ENCODE measurements around the gene RIC8A. TPM values are rescaled to one million over a fixed set of nuclear protein-coding genes. Genes with fewer than 3 reads are reported as not detected.

The RIC8A gene
- total RNA-seq, 1 donor from 2014 or later, result 106 TPM

DNA sequence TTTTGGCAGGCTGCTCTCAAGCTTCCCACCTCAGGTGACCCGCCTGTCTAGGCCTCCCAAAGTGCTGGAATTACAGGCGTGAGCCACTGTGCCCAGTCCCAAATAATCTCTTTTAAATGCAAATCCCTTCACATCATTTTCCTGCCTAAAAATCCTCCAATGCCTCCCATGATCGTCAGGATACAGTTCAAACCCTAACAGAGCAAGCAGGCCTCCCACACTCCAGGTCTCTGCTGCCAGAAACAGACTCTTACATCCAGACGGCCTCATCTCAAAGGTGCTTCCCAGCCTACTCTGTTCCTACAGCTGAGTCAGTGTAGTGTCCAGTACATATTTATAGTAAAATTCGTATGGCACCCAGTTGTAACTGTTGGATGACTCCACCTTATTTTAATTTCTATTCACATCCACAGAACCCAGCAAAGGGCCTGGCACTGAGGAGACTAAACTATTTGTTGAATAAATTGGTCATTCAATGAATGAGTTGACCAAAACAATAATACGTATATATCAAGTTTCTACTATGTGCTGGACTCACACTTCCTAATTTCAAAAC lies 20.4 kb downstream of the RIC8A start:
- Histone ChIP-seq H3K27me3 (ENCODE audit: control insufficient read depth, insufficient read depth, low read length) (no peaks in the 10 kb centered on the region), H3K4me3 (ENCODE audit: low read depth, low read length) (no peak overlapping the region), H3K36me3 (ENCODE audit: control insufficient read depth, insufficient read depth, low read length) (peaks cover 1% of the 10 kb centered on the region)
- FAIRE-seq (no peak), DNase-seq (ENCODE audit: low read depth) (no peak)
- TF ChIP-seq, protein P1, sequence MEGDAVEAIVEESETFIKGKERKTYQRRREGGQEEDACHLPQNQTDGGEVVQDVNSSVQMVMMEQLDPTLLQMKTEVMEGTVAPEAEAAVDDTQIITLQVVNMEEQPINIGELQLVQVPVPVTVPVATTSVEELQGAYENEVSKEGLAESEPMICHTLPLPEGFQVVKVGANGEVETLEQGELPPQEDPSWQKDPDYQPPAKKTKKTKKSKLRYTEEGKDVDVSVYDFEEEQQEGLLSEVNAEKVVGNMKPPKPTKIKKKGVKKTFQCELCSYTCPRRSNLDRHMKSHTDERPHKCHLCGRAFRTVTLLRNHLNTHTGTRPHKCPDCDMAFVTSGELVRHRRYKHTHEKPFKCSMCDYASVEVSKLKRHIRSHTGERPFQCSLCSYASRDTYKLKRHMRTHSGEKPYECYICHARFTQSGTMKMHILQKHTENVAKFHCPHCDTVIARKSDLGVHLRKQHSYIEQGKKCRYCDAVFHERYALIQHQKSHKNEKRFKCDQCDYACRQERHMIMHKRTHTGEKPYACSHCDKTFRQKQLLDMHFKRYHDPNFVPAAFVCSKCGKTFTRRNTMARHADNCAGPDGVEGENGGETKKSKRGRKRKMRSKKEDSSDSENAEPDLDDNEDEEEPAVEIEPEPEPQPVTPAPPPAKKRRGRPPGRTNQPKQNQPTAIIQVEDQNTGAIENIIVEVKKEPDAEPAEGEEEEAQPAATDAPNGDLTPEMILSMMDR (IDR thresholded peaks at IDR 0.05; ENCODE audit: insufficient read depth, low read length, severe bottlenecking), result no peak

DNA sequence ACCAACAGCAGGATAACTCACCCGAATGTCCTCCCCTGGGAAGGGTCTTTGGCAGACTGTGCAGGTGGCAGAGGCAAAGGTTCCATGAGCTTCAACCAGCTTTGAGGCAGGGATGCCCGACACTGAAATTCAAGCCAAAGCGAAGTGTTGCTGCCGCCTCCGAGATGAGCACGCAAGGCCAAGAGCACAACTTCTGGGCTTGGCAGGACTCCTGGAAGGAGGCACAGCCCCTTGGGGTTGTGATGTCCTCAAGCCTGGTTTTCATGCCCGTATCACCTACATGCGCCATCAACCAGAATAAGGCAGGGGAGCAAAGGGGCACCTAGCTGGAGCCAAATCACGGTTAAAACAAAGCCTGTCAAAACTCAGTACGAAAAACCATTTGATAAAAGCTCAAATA lies 22.9 kb downstream of the RIC8A start:
- Histone ChIP-seq H3K4me3 (ENCODE audit: low read depth, low read length) (no peak overlapping the region), H3K27me3 (ENCODE audit: control insufficient read depth, insufficient read depth, low read length) (no peaks in the 10 kb centered on the region), H3K36me3 (ENCODE audit: control insufficient read depth, insufficient read depth, low read length) (peaks cover 1% of the 10 kb centered on the region)
- no peak for DNase-seq (ENCODE audit: low read depth)
- FAIRE-seq, result no peak
- TF ChIP-seq, protein P1 (IDR thresholded peaks at IDR 0.05; ENCODE audit: insufficient read depth, low read length, severe bottlenecking), result no peak

DNA sequence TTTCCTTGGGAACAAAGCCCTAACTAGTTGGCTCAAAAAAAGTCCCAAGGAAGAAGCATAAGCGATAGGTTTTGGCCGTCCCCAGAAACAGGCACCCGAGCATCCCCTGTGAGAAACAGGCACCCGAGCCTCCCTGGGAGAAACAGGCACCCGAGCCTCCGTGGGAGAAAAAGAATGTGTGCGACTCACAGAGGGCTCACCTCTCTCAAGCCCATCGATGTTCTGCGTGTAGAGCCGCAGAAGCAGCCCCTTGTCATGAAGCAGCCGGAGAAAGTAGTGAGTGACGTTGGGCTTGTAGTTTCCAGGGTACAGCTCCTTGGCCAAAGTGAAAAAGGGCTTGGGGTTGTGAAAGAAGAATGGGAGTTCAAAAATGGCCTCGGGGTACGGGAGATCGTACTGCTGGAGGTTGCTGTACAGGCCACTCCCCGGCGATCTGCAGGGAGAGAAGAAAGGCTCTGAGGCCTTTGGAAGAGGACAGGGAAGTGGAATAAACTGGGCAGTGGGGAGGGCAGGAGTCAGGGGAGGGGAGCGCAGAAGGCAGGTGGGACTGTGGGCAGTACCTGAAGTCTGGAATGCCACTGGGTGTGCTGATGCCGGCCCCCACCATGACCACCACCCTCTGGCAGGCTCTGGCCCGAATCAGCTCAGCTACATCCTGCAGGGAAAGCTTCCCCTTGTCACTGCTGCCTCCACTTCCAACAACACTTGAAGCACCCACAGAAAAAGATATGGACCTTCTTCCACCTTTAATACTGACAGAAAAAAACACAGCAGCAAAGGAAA lies 25.5 kb downstream of the RIC8A start:
- H3K36me3 ChIP-seq (ENCODE audit: control insufficient read depth, insufficient read depth, low read length), result peaks cover 1% of the 10 kb centered on the region
- FAIRE-seq (no peak), DNase-seq (ENCODE audit: low read depth) (no peak)
- H3K4me3 ChIP-seq (ENCODE audit: low read depth, low read length), result no peak overlapping the region
- no peaks in the 10 kb centered on the region for H3K27me3 ChIP-seq (ENCODE audit: control insufficient read depth, insufficient read depth, low read length)
- TF ChIP-seq, protein P1 (IDR thresholded peaks at IDR 0.05; ENCODE audit: insufficient read depth, low read length, severe bottlenecking), result no peak

DNA sequence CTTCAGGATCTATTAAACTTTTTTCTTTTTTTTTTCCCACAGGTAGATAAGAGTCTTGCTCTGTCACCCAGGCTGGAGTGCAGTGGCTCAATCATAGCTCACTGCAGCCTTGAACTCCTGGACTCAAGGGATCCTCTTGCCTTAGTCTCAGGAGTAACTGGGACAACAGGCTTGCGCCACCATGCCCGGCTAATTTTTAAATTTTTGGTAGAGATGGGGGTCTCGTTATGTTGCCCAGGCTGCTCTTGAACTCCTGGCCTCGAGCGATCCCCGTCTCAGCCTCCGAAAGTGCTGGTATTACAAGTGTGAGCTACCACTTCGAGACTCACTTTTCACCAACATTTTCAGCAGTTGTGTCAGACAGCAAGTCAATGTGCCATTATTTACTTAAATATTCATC lies 27.7 kb downstream of the RIC8A start:
- Histone ChIP-seq H3K36me3 (ENCODE audit: control insufficient read depth, insufficient read depth, low read length) (peaks cover 1% of the 10 kb centered on the region), H3K27me3 (ENCODE audit: control insufficient read depth, insufficient read depth, low read length) (no peaks in the 10 kb centered on the region), H3K4me3 (ENCODE audit: low read depth, low read length) (peak overlapping the region; percentile 61)
- TF ChIP-seq, protein P1 (IDR thresholded peaks at IDR 0.05; ENCODE audit: insufficient read depth, low read length, severe bottlenecking), result no peak
- DNase-seq (ENCODE audit: low read depth) (no peak), FAIRE-seq (no peak)

DNA sequence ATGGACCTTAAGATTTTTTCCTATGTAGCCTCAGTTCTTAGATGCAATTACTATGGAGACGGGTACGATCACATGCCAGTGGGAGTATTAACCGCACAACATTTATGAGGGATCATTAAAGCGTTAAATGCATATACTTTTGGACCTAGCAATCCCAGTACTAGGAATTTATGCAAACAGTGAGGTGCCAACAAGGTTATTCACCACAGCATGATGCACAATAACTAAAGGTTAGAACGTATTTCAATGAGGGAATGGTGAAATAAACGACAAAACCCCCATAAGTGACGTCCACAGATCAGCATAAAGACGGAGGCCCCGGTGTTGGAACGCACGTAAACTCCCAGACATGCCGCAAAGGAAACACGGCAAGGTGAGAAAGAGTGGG lies 28.1 kb downstream of the RIC8A start:
- FAIRE-seq (no peak), DNase-seq (ENCODE audit: low read depth) (peak; percentile 41)
- TF ChIP-seq, protein P1 (IDR thresholded peaks at IDR 0.05; ENCODE audit: insufficient read depth, low read length, severe bottlenecking), result no peak
- peak overlapping the region; percentile 61 for H3K4me3 ChIP-seq (ENCODE audit: low read depth, low read length)
- H3K27me3 ChIP-seq (ENCODE audit: control insufficient read depth, insufficient read depth, low read length), result no peaks in the 10 kb centered on the region
- peaks cover 1% of the 10 kb centered on the region for H3K36me3 ChIP-seq (ENCODE audit: control insufficient read depth, insufficient read depth, low read length)
